GM21515 (cell line): ENCODE data around the gene PALD1.

ENCODE experiments used
- ATAC-seq: cut with Tn5 transposase; IDR thresholded peaks from one replicate; pipeline ENCODE4 v1.9.1; 2021; ENCODE audit not compliant: unreplicated experiment

PALD1 gene

GRCh38 chr10:70457759-70458305, 20.7 kb upstream of the PALD1 start:
- no peak for ATAC-seq

DNA sequence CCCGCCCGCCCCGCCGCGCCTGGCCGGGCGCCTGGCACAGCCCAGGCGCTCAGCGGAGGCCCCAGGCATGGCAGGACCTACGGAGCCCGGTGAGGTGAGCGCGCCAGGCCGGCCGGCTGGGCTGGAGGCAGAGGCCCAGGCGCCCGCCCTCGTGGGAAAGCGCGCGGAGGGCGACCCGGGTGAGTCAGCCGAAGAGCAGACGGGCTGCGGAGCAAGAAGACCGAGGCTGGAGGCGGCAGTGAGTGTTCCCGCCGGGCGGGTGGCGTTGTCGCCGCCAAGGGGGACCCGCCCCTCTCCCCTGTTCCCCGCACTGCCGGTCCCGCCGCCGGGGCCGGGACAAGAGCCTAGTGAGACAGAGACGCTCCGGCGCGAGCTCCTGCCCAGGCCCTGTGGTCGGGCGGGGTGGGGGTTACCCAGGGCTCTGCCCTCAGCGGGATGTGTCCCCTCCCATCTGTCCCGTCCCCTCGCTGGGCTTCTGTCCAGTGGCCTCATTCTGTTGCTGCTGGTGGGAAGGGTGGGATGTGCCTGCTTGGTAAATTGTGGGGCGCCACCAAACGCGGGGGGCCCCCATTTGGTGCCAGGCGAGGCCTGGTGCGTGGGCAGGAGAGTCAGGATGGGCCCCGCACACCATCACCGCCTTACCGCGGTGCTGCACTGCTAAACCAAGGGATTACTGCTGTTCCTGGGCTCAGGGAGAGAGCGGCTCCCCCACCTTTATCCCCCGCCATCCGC, 20.1 kb upstream of the PALD1 start:
- ATAC-seq: no peak

GRCh38 chr10:70459061-70459773, 19.4 kb upstream of the PALD1 start:
- ATAC-seq: no peak

- no peak for ATAC-seq
Measured at GRCh38 chr10:70459774-70460490, 18.6 kb upstream of the PALD1 start.

DNA sequence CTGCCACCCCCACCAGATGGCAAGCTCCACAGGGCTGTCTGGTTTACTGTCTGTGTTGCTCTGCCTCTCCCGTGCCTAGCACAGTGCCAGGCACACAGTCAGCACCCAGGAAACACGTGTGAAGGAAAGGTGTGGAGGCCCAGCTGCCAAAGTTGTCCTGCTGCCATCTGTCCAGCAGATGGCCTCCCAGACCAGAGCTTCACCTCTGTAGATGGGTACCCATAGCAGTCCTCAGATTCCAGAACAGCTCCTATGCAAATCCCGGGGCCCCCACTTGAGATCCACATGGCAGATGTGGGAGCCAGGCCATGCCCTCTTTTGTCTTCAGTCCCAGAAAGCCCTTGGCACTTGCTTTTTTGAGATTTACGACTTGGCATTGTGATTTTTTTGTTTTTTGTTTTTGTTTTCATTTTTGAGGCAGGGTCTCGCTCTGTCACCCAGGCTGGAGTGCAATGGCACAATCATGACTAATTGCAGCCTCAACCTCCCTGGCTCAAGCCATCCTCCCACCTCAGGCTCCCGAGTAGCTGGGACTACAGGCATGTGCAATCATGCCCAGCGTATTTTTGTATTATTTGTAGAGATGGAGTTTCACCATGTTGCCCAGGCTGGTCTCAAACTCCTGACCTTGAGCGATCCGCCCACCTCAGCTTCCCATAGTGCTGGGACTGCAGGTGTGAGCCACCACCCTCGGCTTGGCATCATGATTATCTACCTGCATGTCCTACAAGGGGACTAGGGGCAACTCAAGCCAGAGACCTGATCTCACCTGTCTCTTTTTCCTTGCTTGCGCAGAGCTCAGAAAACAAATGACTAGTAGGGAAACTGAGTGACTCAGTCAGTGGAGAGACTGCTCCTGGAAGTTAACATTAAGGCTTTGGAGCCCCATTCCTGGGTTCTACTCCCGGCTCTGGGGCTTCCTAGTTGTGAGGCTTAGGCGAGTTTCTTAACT, 16.9 kb upstream of the PALD1 start:
- ATAC-seq: no peak

DNA sequence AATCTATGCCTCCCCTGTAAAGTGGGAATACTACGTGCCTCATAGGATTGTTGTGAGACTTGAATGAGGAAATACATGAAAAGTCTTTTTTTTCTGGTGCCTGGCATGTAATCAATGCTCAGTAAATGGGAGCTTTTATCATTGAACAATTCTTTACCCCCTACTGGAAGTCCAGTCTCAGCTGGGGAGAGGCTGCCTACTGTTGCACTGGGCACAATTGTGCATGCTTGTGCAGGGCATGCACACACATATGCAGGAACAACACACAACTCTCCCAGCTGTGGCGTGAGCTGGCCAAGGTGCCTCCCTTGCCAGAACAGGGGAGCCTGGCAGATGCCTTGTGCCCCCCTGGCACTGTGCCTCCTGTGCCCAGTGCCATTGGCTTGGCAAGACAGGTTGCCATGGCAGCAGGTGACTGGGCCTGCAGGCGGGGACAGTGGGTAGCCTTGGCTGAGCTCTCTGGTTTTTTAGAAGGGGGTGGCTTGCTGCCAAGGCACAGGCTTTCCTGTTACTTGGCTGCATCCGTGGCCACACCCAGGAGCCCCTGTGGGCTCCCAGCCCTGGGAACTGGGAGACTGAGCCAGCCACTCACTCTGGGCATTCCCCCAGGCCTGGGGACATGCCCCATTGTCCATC, 16.1 kb upstream of the PALD1 start:
- ATAC-seq: no peak

DNA sequence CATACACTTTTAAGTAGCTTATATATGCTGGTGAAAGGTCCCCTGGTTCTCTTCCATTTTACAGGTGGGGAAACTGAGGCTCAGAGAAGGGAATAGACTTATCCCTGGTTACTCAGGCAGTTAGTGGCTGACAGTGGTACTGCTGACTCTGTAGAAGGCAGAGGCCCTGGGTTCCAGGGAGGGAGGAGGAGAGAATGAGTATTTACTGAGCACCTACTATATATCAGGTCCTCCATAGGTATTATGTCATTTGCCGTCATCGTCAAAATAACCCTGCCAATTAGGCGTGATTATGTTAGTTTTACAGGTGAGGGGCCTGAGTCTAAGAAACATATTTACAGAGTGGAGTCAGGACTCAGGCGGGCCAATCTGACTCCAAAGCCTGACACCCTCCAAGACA, 13.3 kb upstream of the PALD1 start:
- no peak for ATAC-seq

DNA sequence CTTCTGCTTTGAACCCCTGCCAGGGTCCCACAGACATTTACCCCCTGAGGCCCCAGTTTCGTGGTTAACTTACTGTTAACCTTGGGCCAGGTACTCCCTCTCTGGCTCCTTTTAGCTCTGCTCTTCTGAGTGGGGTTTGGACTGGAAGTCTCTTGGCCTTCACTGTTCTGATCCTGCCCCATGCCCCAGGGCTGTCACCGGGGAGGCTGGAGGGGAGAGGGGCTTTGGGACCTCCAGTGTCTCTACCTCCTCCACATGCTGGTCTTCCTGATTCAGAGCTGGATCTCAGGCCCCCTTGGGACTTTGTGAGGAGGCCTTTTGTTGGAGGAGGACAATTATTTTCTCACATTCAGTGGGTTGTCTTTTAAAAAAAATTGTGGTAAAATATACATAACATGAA, 12.7 kb upstream of the PALD1 start:
- no peak for ATAC-seq

DNA sequence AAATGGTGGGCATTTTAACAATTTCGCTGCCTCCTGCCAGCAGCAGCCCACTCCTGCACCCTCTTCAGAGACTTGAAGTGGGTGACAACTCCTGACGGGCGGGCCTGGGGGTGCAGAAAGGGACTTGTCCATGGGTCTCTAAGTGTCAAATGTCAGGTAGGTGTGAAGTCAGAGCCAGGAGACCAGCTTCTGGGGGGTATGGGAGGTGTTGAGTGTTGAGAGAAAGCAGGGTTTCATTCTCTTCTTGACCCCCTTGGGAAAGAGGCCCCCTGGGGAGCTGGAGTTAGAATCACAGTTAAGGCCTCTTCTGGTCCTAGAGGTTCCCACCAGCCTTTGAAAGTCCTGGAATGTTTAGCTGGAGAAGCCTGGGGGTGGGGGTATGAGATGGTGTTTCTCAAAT, 11.6 kb upstream of the PALD1 start:
- no peak for ATAC-seq

DNA sequence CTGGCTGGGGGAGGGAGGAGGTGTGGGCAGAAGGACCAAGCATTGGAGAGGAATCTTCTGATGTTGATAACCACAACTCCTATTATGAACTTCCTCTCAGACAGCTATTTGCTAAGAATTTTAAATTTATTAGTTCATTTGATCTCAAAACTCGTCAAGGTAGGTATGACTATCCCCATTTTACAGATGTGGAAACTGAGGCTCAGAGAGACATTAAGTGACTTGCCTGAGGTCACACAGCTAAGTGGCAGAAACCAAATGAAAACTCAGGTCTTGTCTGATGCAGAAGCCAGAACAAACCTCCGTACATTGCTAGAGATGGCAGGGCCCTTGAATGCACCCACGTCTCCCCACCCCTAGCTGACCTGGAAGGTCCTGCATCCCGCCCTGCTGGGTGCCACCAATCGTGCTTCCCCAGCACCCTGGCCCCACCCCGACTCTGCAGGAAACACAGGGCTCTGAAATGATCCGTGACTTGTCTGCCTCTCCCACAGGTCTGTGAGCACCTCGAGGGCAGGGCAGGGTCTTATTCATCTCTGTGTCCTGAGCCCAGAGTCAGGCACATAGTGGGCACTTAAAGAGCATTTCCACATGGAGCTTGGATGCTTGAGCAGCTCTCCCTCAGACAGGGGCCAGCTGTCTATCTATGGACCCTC, 5.6 kb upstream of the PALD1 start:
- no peak for ATAC-seq

GRCh38 chr10:70474780-70475179, 3.8 kb upstream of the PALD1 start:
- ATAC-seq: no peak

- ATAC-seq: no peak
Measured at GRCh38 chr10:70475661-70476060, 2.9 kb upstream of the PALD1 start.

GRCh38 chr10:70476249-70477035, 2.1 kb upstream of the PALD1 start:
- ATAC-seq: no peak

- no peak for ATAC-seq
Measured at GRCh38 chr10:70477661-70478162, 855 bp upstream of the PALD1 start.

DNA sequence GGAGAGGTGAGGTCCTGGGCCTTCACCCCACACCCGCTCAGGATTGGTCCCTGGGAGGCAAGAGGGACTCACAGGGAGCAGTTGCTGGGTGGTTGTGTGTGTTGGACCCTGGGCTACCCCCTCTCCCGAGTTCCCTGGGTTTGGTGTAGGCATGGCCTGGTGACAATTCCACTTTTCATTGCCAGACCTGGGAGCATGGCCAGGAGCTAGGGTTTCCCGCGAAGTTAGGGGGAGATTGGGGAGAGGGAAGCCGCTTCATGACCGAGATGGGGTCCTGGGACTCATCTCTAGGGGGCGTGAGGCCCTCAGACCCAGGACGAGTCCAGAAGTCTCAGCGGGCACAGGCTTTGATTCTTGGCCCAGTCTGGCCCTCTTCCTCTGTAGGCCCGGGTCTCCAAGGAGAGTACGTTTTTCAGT, 606 bp downstream of the PALD1 start:
- no peak for ATAC-seq

DNA sequence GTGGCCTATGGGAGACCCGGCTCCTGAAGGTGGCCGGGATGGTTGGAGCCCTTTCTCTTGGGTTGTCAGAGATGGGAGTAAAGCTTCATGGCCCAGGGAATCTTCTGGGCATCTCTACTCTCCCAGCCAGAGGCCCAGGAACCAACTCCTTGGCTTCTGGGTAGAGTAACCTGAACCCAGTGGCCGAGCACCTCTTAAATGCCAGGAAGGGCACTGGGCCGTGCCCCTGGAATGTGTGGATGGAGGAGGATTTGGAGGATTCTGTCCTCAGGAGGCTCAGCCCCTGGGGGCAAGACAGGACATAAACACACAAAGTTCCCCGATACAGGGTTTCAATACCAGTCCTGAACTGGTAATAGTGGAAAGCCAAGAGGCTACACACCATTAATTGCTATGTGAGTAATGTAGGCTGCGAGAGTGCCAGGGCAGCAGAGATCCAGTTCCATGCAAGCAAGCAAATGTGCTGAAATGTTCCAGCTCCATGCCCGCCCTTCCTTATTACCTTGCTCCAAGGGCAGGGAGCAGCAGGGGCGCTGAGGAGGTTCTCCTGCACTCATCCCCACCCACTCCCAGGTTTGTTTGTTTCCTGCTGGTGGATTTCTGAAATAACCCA, 1.2 kb downstream of the PALD1 start:
- ATAC-seq: no peak

- ATAC-seq: no peak
Measured at GRCh38 chr10:70480239-70480861, 1.8 kb downstream of the PALD1 start.

DNA sequence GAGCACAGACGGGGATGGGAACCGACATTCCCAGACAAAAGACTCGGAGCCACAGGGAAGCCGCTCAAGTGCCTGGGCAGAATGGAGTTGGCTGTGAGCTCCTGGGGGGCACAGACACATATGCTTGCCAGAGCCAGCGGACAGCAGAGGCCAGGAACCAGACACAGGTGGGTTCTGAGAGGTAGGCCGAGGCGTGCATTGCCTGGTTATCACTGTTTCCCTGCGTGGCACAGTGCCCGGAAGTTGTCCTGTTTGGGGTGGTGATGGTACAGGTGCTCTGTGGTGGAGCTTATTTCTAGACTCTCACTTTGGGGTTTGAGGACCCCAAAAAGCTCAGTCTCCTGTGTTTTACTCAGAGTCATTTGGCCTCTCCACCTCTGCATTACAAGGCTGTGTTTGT, 2.5 kb downstream of the PALD1 start:
- ATAC-seq: no peak
